Skeletal muscle satellite cell (primary cell): Measurements from ENCODE around the gene NADSYN1.

ENCODE experiments used
- H3K27me3 ChIP-seq: 2 replicates; pipeline ENCODE4 v1.7.0; 2013; ENCODE audit warnings: low read length; ENCODE audit not compliant: control insufficient read depth, insufficient read depth
- H3K36me3 ChIP-seq: 2 replicates; pipeline ENCODE4 v1.7.0; 2013; ENCODE audit warnings: mild to moderate bottlenecking, control low read depth, low read length; ENCODE audit not compliant: insufficient read depth
- H3K4me1 ChIP-seq: 2 replicates; pipeline ENCODE4 v1.7.0; 2013; ENCODE audit warnings: low read length; ENCODE audit not compliant: control insufficient read depth, insufficient read depth
- H3K4me2 ChIP-seq: 2 replicates; pipeline ENCODE4 v1.7.0; 2013; ENCODE audit warnings: mild to moderate bottlenecking, low read length
- H3K4me3 ChIP-seq: 2 replicates; pipeline ENCODE4 v1.7.0; 2013; ENCODE audit warnings: low read length
- H3K9ac ChIP-seq: 2 replicates; pipeline ENCODE4 v1.7.0; 2013; ENCODE audit warnings: mild to moderate bottlenecking, low read depth, low read length, moderate library complexity
- H3K9me3 ChIP-seq: replicated peaks from 2 replicates; pipeline ENCODE4 v1.7.0; 2013; ENCODE audit warnings: mild to moderate bottlenecking, control low read depth, low read length

NADSYN1 gene

DNA sequence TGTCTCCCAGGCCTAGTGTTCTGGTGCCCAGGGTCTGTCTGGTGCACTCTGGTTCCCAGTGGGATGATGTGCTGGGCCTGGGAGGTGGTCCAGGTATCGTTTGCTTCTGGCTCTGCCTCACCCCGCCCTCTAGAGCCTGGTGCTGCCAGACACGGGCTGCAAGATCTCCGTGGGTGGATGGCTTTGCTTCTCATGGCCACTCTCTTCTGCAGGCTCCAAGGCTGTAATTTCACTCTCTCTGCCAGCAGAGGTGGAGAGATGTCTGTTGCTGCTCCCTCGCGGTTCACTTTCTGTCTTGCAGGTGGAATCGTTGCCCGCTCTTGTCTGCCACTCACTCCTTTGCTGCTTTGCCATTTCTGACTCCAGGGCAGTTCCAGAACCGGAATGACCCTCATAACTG is 13.4 kb downstream of the NADSYN1 start:
- Histone ChIP-seq H3K9ac (no peak overlapping the region), H3K36me3 (peaks cover 36% of the 10 kb centered on the region)

DNA sequence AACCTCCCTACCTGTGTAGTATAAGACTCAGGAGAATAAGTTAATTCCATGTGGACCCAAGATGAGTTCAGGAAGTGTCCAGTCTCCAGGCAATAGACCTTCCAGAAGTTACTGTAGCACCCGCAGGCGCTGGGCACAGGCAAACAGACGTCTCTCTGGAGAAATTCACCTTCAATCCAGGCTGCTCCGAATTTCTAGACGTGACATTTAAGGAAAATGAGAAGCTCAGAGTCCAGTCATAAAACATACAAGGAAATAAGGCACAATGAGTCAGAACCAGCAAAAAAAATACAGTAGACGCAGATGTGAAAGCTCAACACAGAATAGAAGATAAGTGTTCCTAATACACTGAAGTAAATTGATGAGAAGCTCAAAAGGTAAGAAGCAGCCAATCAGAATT is 14.2 kb downstream of the NADSYN1 start:
- H3K4me1 ChIP-seq = no peaks in the 10 kb centered on the region
- H3K36me3 ChIP-seq = peaks cover 36% of the 10 kb centered on the region
- no peaks in the 10 kb centered on the region for H3K9me3 ChIP-seq
- no peak overlapping the region for H3K4me3 ChIP-seq
- H3K4me2 ChIP-seq = no peak overlapping the region
- no peaks in the 10 kb centered on the region for H3K27me3 ChIP-seq
- H3K9ac ChIP-seq = no peak overlapping the region

More for the DNA sequence above, 13.4 kb downstream of the NADSYN1 start:
- H3K9me3 ChIP-seq = no peaks in the 10 kb centered on the region
- no peak overlapping the region for H3K4me3 ChIP-seq
- H3K4me1 ChIP-seq = no peaks in the 10 kb centered on the region
- no peaks in the 10 kb centered on the region for H3K27me3 ChIP-seq
- no peak overlapping the region for H3K4me2 ChIP-seq

DNA sequence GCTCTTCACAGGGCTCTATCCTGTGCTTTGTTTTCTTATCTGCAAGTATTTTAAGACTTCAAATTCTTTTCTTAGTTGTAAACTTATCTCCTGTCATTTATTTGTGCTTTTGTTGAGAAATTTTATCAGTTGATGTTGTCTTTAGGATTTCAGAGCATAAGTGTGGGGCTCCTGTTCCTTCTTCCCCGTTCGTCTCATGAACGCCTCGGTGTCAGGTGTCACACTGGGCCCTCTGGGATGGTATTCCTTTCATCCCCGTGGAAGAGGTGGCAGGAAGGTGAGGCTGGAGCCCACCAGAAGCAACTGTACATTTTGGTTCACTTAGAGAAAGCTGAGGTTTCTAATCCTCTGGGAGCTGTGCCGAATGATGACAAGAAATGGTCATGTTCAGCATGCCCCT is 17.9 kb downstream of the NADSYN1 start:
- Histone ChIP-seq H3K9ac (no peak overlapping the region), H3K4me3 (no peak overlapping the region), H3K36me3 (peaks cover 44% of the 10 kb centered on the region), H3K27me3 (no peaks in the 10 kb centered on the region), H3K9me3 (no peaks in the 10 kb centered on the region), H3K4me2 (no peak overlapping the region), H3K4me1 (no peaks in the 10 kb centered on the region)

DNA sequence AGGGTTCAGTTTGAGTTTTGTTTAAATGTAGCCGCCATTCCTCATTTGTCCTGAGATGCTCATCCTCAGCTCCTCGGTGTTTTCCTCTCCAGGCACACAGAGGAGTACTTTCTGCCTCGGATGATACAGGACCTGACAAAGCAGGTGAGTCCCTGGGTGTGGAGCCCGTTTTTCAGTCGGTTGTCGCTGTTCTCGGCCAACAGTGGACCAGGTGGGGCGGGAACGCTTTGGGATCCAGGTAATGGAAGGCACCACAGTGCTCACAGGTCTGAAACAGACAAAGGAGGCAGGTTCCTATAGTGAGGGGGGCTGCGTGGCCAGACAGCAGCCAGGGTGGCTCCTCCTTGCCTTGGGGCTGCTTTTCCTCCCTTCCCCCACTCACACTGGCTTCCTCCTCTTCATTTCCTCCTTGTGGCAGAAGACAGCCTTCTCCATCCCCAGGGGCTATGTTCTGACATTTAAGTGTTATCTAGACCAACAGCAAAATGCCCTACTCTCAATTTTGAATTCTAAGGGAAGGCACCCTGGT is 19.4 kb downstream of the NADSYN1 start:
- H3K4me3 ChIP-seq = no peak overlapping the region
- peaks cover 51% of the 10 kb centered on the region for H3K36me3 ChIP-seq
- no peaks in the 10 kb centered on the region for H3K27me3 ChIP-seq
- H3K9ac ChIP-seq = no peak overlapping the region
- no peaks in the 10 kb centered on the region for H3K4me1 ChIP-seq
- no peak overlapping the region for H3K4me2 ChIP-seq
- no peaks in the 10 kb centered on the region for H3K9me3 ChIP-seq

DNA sequence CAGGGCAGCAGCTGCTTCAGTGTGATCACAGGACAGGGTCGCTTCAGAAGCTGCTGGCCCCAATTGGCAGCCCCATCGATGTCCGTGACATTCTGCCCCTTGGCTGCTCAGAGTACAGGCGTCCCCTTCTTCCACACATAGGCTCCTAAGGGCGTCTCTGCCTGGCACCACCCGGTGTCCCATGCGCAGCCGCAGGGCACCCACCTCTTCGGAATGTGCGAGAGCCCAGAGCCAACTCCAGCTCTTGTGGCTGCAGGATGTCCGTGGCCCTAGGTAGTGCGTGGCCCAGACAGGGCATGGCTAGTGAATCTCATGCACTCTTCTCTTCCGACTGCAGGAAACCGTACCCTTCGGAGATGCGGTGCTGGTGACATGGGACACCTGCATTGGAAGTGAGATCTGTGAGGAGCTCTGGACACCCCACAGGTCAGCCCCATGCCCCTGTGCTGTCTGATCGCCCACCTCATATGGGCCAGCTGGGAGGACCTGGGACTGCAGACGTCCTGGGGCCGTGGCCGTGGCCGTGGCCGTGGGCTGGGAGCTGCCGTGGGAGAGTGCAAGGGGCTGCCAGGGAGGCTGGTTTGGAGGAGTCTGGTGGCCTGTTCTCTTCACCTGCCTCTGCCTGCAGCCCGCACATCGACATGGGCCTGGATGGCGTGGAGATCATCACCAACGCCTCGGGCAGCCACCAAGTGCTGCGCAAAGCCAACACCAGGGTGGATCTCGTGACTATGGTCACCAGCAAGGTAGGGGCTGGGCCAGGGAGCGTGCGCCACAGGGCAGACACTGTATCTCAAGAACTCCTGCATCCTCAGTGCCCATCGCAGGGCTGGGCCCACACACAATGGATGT is 20.2 kb downstream of the NADSYN1 start:
- Histone ChIP-seq H3K4me3 (no peak overlapping the region), H3K9ac (no peak overlapping the region), H3K9me3 (no peaks in the 10 kb centered on the region), H3K27me3 (no peaks in the 10 kb centered on the region), H3K36me3 (peaks cover 52% of the 10 kb centered on the region), H3K4me1 (no peaks in the 10 kb centered on the region), H3K4me2 (no peak overlapping the region)

- Histone ChIP-seq H3K27me3 (no peaks in the 10 kb centered on the region), H3K9ac (no peak overlapping the region), H3K36me3 (peaks cover 58% of the 10 kb centered on the region)
Observed at GRCh38 chr11:71473793-71474080, 20.7 kb downstream of the NADSYN1 start.

GRCh38 chr11:71474141-71474770 is 21.3 kb downstream of the NADSYN1 start:
- Histone ChIP-seq H3K4me3 (no peak overlapping the region), H3K27me3 (no peaks in the 10 kb centered on the region), H3K4me2 (no peak overlapping the region), H3K9ac (no peak overlapping the region), H3K9me3 (no peaks in the 10 kb centered on the region), H3K4me1 (no peaks in the 10 kb centered on the region), H3K36me3 (peaks cover 61% of the 10 kb centered on the region)

More at GRCh38 chr11:71473793-71474080, 20.7 kb downstream of the NADSYN1 start:
- H3K4me2 ChIP-seq = no peak overlapping the region
- no peaks in the 10 kb centered on the region for H3K9me3 ChIP-seq
- no peak overlapping the region for H3K4me3 ChIP-seq
- H3K4me1 ChIP-seq = no peaks in the 10 kb centered on the region

GRCh38 chr11:71474771-71475483 is 21.9 kb downstream of the NADSYN1 start:
- H3K4me2 ChIP-seq = no peak overlapping the region
- H3K4me3 ChIP-seq = no peak overlapping the region
- H3K36me3 ChIP-seq = peaks cover 68% of the 10 kb centered on the region
- H3K4me1 ChIP-seq = no peaks in the 10 kb centered on the region
- H3K9ac ChIP-seq = no peak overlapping the region
- no peaks in the 10 kb centered on the region for H3K27me3 ChIP-seq
- no peaks in the 10 kb centered on the region for H3K9me3 ChIP-seq

DNA sequence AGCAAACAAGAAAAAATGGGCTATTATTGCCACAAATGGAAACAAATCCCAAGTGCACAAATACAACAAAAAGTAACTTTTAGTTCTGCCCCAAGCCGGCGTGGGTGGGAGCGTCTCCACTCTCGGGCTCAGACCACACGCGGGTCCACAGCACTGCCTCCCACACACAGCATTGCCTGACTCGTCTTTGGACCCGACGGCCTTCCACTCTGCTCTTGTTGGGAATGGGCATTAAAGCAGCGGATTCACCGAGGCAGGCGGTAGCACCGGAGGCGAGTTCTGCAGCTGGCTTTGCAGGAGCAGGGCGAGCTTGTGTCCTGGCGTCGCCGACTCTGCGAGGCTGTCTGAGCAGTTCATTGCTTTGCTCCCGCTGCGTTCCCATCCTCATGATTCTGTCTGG is 23.0 kb downstream of the NADSYN1 start:
- Histone ChIP-seq H3K9me3 (no peaks in the 10 kb centered on the region), H3K4me3 (no peak overlapping the region), H3K9ac (no peak overlapping the region), H3K4me1 (no peaks in the 10 kb centered on the region), H3K27me3 (no peaks in the 10 kb centered on the region), H3K4me2 (no peak overlapping the region), H3K36me3 (peaks cover 78% of the 10 kb centered on the region)

DNA sequence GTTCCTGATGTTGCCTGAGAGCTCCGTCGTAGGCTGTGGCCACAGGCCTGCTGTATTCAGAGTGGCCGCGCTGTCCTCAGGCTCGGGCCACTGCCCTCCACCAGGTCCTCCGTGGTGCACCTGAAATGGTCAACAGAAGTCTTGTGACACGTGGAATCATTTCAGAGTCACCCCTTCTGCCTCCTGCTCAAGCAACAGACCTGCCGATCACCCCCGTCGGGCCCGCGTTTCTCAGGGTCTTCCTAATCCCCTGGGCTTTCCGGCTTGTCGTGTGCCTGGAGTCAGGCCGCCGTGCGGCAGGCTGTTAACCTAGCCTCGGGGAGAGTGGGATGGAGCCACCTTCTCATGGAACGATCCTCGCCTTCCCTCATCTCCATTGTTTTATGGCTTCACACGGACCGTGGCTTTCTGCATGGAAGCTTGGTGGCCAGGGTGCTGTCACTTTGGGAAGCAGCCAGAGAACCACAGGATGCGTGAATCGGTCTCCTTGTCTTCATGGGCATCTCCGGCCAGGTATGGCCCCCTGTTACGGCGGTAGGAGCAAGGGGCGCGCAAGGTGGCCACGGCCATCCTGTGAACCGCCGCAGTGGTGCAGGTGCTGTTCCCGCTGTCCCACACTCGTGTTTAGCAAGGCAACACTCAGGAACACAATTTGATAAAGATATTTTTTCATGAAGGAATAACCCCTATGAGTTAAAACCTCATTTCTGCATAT is 24.1 kb downstream of the NADSYN1 start:
- H3K4me3 ChIP-seq = no peak overlapping the region
- H3K36me3 ChIP-seq = peaks cover 80% of the 10 kb centered on the region
- H3K4me2 ChIP-seq = no peak overlapping the region
- no peaks in the 10 kb centered on the region for H3K4me1 ChIP-seq
- no peaks in the 10 kb centered on the region for H3K27me3 ChIP-seq
- H3K9me3 ChIP-seq = no peaks in the 10 kb centered on the region
- no peak overlapping the region for H3K9ac ChIP-seq
